Adipocyte (in vitro differentiated cells): Measurements from ENCODE around the gene SS18L1.
A peak's percentile ranks its signal among the peaks of the same experiment; 100 is the strongest.

Experiments
- DNase-seq: peaks from one replicate; pipeline ENCODE4 v3.0.0-alpha.2; 2015; ENCODE audit warnings: low read depth
- H3K27me3 ChIP-seq: replicated peaks from 2 replicates; pipeline ENCODE4 v1.7.0; 2013; ENCODE audit warnings: mild to moderate bottlenecking, low read length, moderate library complexity; ENCODE audit not compliant: control insufficient read depth, insufficient read depth
- H3K36me3 ChIP-seq: 2 replicates; pipeline ENCODE4 v1.7.0; 2013; ENCODE audit warnings: low read length, mild to moderate bottlenecking, moderate library complexity; ENCODE audit not compliant: control insufficient read depth, insufficient read depth, severe bottlenecking
- H3K4me1 ChIP-seq: 2 replicates; pipeline ENCODE4 v1.7.0; 2013; ENCODE audit warnings: mild to moderate bottlenecking, low read length, moderate library complexity; ENCODE audit not compliant: control insufficient read depth, insufficient read depth
- H3K4me3 ChIP-seq: 2 replicates; pipeline ENCODE4 v1.7.0; 2013; ENCODE audit warnings: mild to moderate bottlenecking, low read length, moderate library complexity
- H3K9ac ChIP-seq: 2 replicates; pipeline ENCODE4 v1.7.0; 2013; ENCODE audit warnings: mild to moderate bottlenecking, low read length, moderate library complexity
- H3K9me3 ChIP-seq: 2 replicates; pipeline ENCODE4 v1.7.0; 2013; ENCODE audit warnings: mild to moderate bottlenecking, low read length, moderate library complexity; ENCODE audit not compliant: control insufficient read depth

SS18L1 gene

GRCh38 chr20:62203378-62204030, 59.9 kb downstream of the SS18L1 start:
- Histone ChIP-seq H3K36me3 (peaks cover 35% of the 10 kb centered on the region), H3K4me3 (no peak overlapping the region), H3K9ac (no peak overlapping the region), H3K4me1 (peaks cover 22% of the 10 kb centered on the region), H3K9me3 (no peaks in the 10 kb centered on the region), H3K27me3 (no peaks in the 10 kb centered on the region)
- peak; percentile 5 for DNase-seq

GRCh38 chr20:62205618-62206387, 62.2 kb downstream of the SS18L1 start:
- Histone ChIP-seq H3K36me3 (peaks cover 15% of the 10 kb centered on the region), H3K4me1 (peaks cover 22% of the 10 kb centered on the region), H3K4me3 (no peak overlapping the region), H3K9me3 (no peaks in the 10 kb centered on the region), H3K27me3 (peaks cover 21% of the 10 kb centered on the region), H3K9ac (no peak overlapping the region)
- DNase-seq = no peak

DNA sequence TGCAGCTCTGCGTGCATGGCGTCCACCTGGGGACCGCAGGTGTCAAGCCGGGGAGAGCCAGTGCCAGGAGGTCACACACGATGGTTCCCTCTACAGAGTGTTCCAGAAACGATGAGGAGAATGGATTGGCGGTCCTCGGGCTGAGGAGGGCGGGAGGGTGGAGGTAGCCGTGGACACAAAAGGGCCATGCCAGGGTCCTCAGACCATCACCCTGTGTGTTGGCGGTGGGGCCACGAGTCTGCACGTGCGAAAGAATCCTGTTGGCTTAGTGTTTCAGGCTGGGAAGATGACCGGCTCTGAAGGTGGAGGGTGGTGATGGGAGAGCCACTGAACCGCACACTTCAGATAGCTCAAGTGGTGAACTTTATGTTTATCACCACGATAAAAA, 62.8 kb downstream of the SS18L1 start:
- Histone ChIP-seq H3K9me3 (no peaks in the 10 kb centered on the region), H3K27me3 (peaks cover 27% of the 10 kb centered on the region), H3K36me3 (peaks cover 9% of the 10 kb centered on the region), H3K4me1 (peaks cover 22% of the 10 kb centered on the region), H3K9ac (no peak overlapping the region), H3K4me3 (no peak overlapping the region)
- DNase-seq = no peak

GRCh38 chr20:62208061-62208794, 64.7 kb downstream of the SS18L1 start:
- peaks cover under 1% of the 10 kb centered on the region for H3K36me3 ChIP-seq
- H3K4me3 ChIP-seq = no peak overlapping the region
- peaks cover 39% of the 10 kb centered on the region for H3K27me3 ChIP-seq
- H3K4me1 ChIP-seq = peaks cover 14% of the 10 kb centered on the region
- no peak for DNase-seq
- no peak overlapping the region for H3K9ac ChIP-seq
- H3K9me3 ChIP-seq = no peaks in the 10 kb centered on the region

- no peaks in the 10 kb centered on the region for H3K36me3 ChIP-seq
- H3K4me1 ChIP-seq = peaks cover 12% of the 10 kb centered on the region
- no peak overlapping the region for H3K9ac ChIP-seq
- H3K27me3 ChIP-seq = peaks cover 43% of the 10 kb centered on the region
- H3K4me3 ChIP-seq = no peak overlapping the region
- H3K9me3 ChIP-seq = no peaks in the 10 kb centered on the region
- DNase-seq = no peak
Measured at GRCh38 chr20:62208795-62209755, 65.5 kb downstream of the SS18L1 start.

- DNase-seq = no peak
- no peaks in the 10 kb centered on the region for H3K9me3 ChIP-seq
- H3K36me3 ChIP-seq = no peaks in the 10 kb centered on the region
- H3K4me1 ChIP-seq = peaks cover 12% of the 10 kb centered on the region
- peaks cover 52% of the 10 kb centered on the region for H3K27me3 ChIP-seq
- H3K4me3 ChIP-seq = no peak overlapping the region
- H3K9ac ChIP-seq = no peak overlapping the region
Measured at GRCh38 chr20:62209850-62210495, 66.4 kb downstream of the SS18L1 start.

- H3K9ac ChIP-seq = no peak overlapping the region
- no peak for DNase-seq
- H3K36me3 ChIP-seq = no peaks in the 10 kb centered on the region
- H3K4me1 ChIP-seq = peaks cover 12% of the 10 kb centered on the region
- H3K4me3 ChIP-seq = no peak overlapping the region
- no peaks in the 10 kb centered on the region for H3K9me3 ChIP-seq
- peaks cover 57% of the 10 kb centered on the region for H3K27me3 ChIP-seq
Measured at GRCh38 chr20:62210496-62210855, 66.9 kb downstream of the SS18L1 start.

- Histone ChIP-seq H3K27me3 (peaks cover 62% of the 10 kb centered on the region), H3K9me3 (no peaks in the 10 kb centered on the region), H3K4me3 (no peak overlapping the region), H3K4me1 (peaks cover 12% of the 10 kb centered on the region), H3K9ac (no peak overlapping the region), H3K36me3 (no peaks in the 10 kb centered on the region)
- no peak for DNase-seq
Measured at GRCh38 chr20:62211216-62211615, 67.6 kb downstream of the SS18L1 start.

- Histone ChIP-seq H3K9me3 (no peaks in the 10 kb centered on the region), H3K27me3 (peaks cover 66% of the 10 kb centered on the region), H3K36me3 (no peaks in the 10 kb centered on the region), H3K4me3 (no peak overlapping the region), H3K4me1 (peaks cover 12% of the 10 kb centered on the region), H3K9ac (no peak overlapping the region)
- DNase-seq = no peak
Measured at GRCh38 chr20:62211769-62212288, 68.3 kb downstream of the SS18L1 start.

- H3K27me3 ChIP-seq = peaks cover 71% of the 10 kb centered on the region
- no peaks in the 10 kb centered on the region for H3K9me3 ChIP-seq
- H3K4me1 ChIP-seq = peaks cover 8% of the 10 kb centered on the region
- H3K4me3 ChIP-seq = no peak overlapping the region
- no peaks in the 10 kb centered on the region for H3K36me3 ChIP-seq
- no peak overlapping the region for H3K9ac ChIP-seq
- no peak for DNase-seq
Measured at GRCh38 chr20:62212299-62212698, 68.7 kb downstream of the SS18L1 start.
